Esophagus squamous epithelium (tissue), 5 donors: Measurements from ENCODE around the gene ABHD8. TPM values are rescaled to one million over a fixed set of nuclear protein-coding genes. Genes with fewer than 3 reads are reported as not detected.

Experiments used
- DNase-seq: peaks from one replicate; lab custom pipeline; 2025; lab: John Stamatoyannopoulos, UW
- H3K27ac ChIP-seq, 4 donors: fragments of 200-600 bp; sonication (generic); one replicate each; pipeline ENCODE4 v1.5.1; 2016 to 2019; ENCODE audit warnings: mild to moderate bottlenecking in 1 of 4
- H3K27me3 ChIP-seq, 4 donors: fragments of 200-600 bp; sonication (generic); 1 replicate in 3 of 4; 2 replicates in 1 of 4; pipeline versions ENCODE4 v1.5.1 to v1.6.0; 2017 to 2021; ENCODE audit warnings: antibody characterized with exemption in 1 of 4
- H3K36me3 ChIP-seq, 3 donors: fragments of 200-600 bp; sonication (generic); one replicate each; pipeline ENCODE4 v1.5.1; 2016 to 2019
- H3K4me1 ChIP-seq, 3 donors: fragments of 200-600 bp; sonication (generic); one replicate each; pipeline ENCODE4 v1.5.1; 2017 to 2019
- H3K4me3 ChIP-seq, 4 donors: fragments of 200-600 bp; sonication (generic); 1 replicate in 3 of 4; 2 replicates in 1 of 4; pipeline ENCODE4 v1.5.1; 2016 to 2019; ENCODE audit warnings: mild to moderate bottlenecking in 2 of 4, moderate library complexity in 1 of 4
- H3K9me3 ChIP-seq, 3 donors: fragments of 200-600 bp; sonication (generic); one replicate each; pipeline ENCODE4 v1.5.1; 2016 to 2019
- CTCF ChIP-seq, 6 experiments: fragments of 450-650 bp in 4 of 6; fragments of 200-600 bp in 2 of 6; sonication (generic) in 2 of 6; IDR thresholded peaks; one replicate each; pipeline ENCODE4 v1.5.1; 2016 to 2019; ENCODE audit warnings: antibody characterized with exemption in 6 of 6, mild to moderate bottlenecking in 4 of 6, moderate library complexity in 4 of 6
- POLR2A ChIP-seq, 4 donors: fragments of 450-650 bp; IDR thresholded peaks; one replicate each; pipeline ENCODE4 v1.6.1; 2017; ENCODE audit warnings: antibody characterized with exemption in 4 of 4, mild to moderate bottlenecking in 4 of 4, moderate library complexity in 3 of 4
- WGBS, 2 donors: methylation state at CpG; one replicate each; pipeline ENCODE4 v1.1.5; 2018; 5-methylcytosine and 5-hydroxymethylcytosine counted together
- intact Hi-C: fragments of 100-400 bp; cut with DNase I; formaldehyde crosslinking; loops from one replicate; pipeline ENCODE4 v1.15.0; 2022
- total RNA-seq, 4 donors: library from RNA; depleted of rRNA; stranded (reverse); fragments of >200 nt; gene quantifications; one replicate each; pipeline ENCODE4 v1.1.0, GENCODE V29; 2016
- donor health status: DM: yes; HTN: yes; CAD: no.

ABHD8 gene
- total RNA-seq, 4 donors from 2014 or later, result 2.0 to 8.4 (median 5.2) TPM

GRCh38 chr19:17327068-17327653 is 23.9 kb upstream of the ABHD8 start:
- peaks cover 27 to 75% (median 27%) of the 10 kb centered on the region in 3 donors for H3K4me1 ChIP-seq
- WGBS, 2 donors, result 90 to 100% methylated on average over 3 to 9 of the region's 27 CpGs
- H3K9me3 ChIP-seq, result no peaks in the 10 kb centered on the region
- H3K27ac ChIP-seq, result peak overlapping the region in 1 of 4 donors; percentile 46
- no peak for DNase-seq
- no peak overlapping the region for H3K4me3 ChIP-seq
- TF ChIP-seq POLR2A (IDR thresholded peaks at IDR 0.05) (no peak), CTCF (IDR thresholded peaks at IDR 0.05) (no peak)
- H3K36me3 ChIP-seq, result peaks cover 0 to 33% (median 0%) of the 10 kb centered on the region in 3 donors
- peaks cover 0 to 35% (median 2%) of the 10 kb centered on the region in 4 donors for H3K27me3 ChIP-seq
- intact Hi-C loops, result no loop called here

GRCh38 chr19:17326595-17326966 is 23.4 kb upstream of the ABHD8 start:
- intact Hi-C loops, result no loop called here
- H3K4me3 ChIP-seq, result no peak overlapping the region
- H3K9me3 ChIP-seq, result no peaks in the 10 kb centered on the region
- peak overlapping the region in 1 of 4 donors; percentile 36 for H3K27ac ChIP-seq
- DNase-seq, result no peak
- peaks cover 0 to 33% (median 2%) of the 10 kb centered on the region in 4 donors for H3K27me3 ChIP-seq
- WGBS, 2 donors, result 77 to 81% methylated on average over 6 to 9 of the region's 11 CpGs
- TF ChIP-seq POLR2A (IDR thresholded peaks at IDR 0.05) (no peak), CTCF (IDR thresholded peaks at IDR 0.05) (no peak)
- H3K4me1 ChIP-seq, result peaks cover 27 to 75% (median 27%) of the 10 kb centered on the region in 3 donors
- H3K36me3 ChIP-seq, result peaks cover 0 to 36% (median 5%) of the 10 kb centered on the region in 3 donors

- Histone ChIP-seq H3K9me3 (no peaks in the 10 kb centered on the region), H3K4me3 (no peak overlapping the region), H3K4me1 (peaks cover 27 to 75% (median 27%) of the 10 kb centered on the region in 3 donors), H3K27ac (peak overlapping the region in 1 of 4 donors; percentile 36), H3K36me3 (peaks cover 0 to 42% (median 5%) of the 10 kb centered on the region in 3 donors), H3K27me3 (peaks cover 0 to 28% (median 2%) of the 10 kb centered on the region in 4 donors)
- TF ChIP-seq CTCF (IDR thresholded peaks at IDR 0.05) (no peak), POLR2A (IDR thresholded peaks at IDR 0.05) (no peak)
- DNase-seq, result no peak
- intact Hi-C loops, result no loop called here
- WGBS, 2 donors, result 56 to 61% methylated on average over 13 of the region's 17 CpGs
These were observed 22.8 kb upstream of the ABHD8 start for GRCh38 chr19:17325881-17326594.

- peaks cover 27 to 74% (median 27%) of the 10 kb centered on the region in 3 donors for H3K4me1 ChIP-seq
- intact Hi-C loops, result no loop called here
- DNase-seq, result no peak
- 77 to 93% methylated on average over 10 to 20 of the region's 20 CpGs for WGBS, 2 donors
- peaks cover 6 to 43% (median 11%) of the 10 kb centered on the region in 3 donors for H3K36me3 ChIP-seq
- H3K4me3 ChIP-seq, result no peak overlapping the region
- H3K9me3 ChIP-seq, result no peaks in the 10 kb centered on the region
- H3K27me3 ChIP-seq, result peaks cover 0 to 19% (median 2%) of the 10 kb centered on the region in 4 donors
- no peak overlapping the region for H3K27ac ChIP-seq
- no peak for TF ChIP-seq CTCF (IDR thresholded peaks at IDR 0.05)
These were observed 21.9 kb upstream of the ABHD8 start for GRCh38 chr19:17325133-17325532.
